Neural progenitor cell (in vitro differentiated cells): ENCODE measurements around the gene UQCC3. TPM values are rescaled to one million over a fixed set of nuclear protein-coding genes. Genes with fewer than 3 reads are reported as not detected.

ENCODE experiments used
- DNase-seq: peaks from one replicate; pipeline ENCODE4 v3.0.0-alpha.2; 2016; ENCODE audit warnings: low spot score
- H2AFZ ChIP-seq: fragments of 200-600 bp; sonication (generic); replicated peaks from 2 replicates; pipeline ENCODE4 v1.6.1; 2016; ENCODE audit warnings: antibody characterized with exemption
- H3F3A ChIP-seq: fragments of 200-600 bp; sonication (generic); 2 replicates; pipeline ENCODE4 v1.6.1; 2016; ENCODE audit warnings: antibody characterized with exemption, low read depth
- H3K27ac ChIP-seq: fragments of 200-600 bp; sonication (generic); 2 replicates; pipeline ENCODE4 v1.5.1; 2016; ENCODE audit warnings: mild to moderate bottlenecking
- H3K27me3 ChIP-seq: fragments of 200-600 bp; sonication (generic); 2 replicates; pipeline ENCODE4 v1.6.1; 2016; ENCODE audit warnings: mild to moderate bottlenecking, moderate library complexity
- H3K36me3 ChIP-seq: fragments of 200-600 bp; sonication (generic); 2 replicates; pipeline ENCODE4 v1.5.1; 2016
- H3K4me1 ChIP-seq: fragments of 200-600 bp; sonication (generic); 2 replicates; pipeline ENCODE4 v1.6.1; 2016; ENCODE audit warnings: mixed run types
- H3K4me2 ChIP-seq: fragments of 200-600 bp; sonication (generic); 2 replicates; pipeline ENCODE4 v1.6.1; 2016
- H3K4me3 ChIP-seq: fragments of 200-600 bp; sonication (generic); 2 replicates; pipeline ENCODE4 v1.5.1; 2016
- H3K79me2 ChIP-seq: fragments of 200-600 bp; sonication (generic); 2 replicates; pipeline ENCODE4 v1.6.1; 2016; ENCODE audit warnings: low read depth
- H3K9ac ChIP-seq: fragments of 200-600 bp; sonication (generic); 2 replicates; pipeline ENCODE4 v1.6.1; 2016
- H3K9me3 ChIP-seq: fragments of 200-600 bp; sonication (generic); 2 replicates; pipeline ENCODE4 v1.5.1; 2016; ENCODE audit warnings: low read depth
- H4K20me1 ChIP-seq: fragments of 200-600 bp; sonication (generic); 2 replicates; pipeline ENCODE4 v1.6.1; 2016; ENCODE audit warnings: low read depth
- H3K27ac Mint-ChIP-seq: 3 replicates; pipeline ENCODE4 v1.8.0; 2021; ENCODE audit warnings: mixed read lengths
- H3K27me3 Mint-ChIP-seq: 2 replicates; pipeline ENCODE4 v1.8.0; 2022; ENCODE audit warnings: low read depth, mild to moderate bottlenecking, inconsistent platforms, moderate library complexity, mixed read lengths; ENCODE audit not compliant: insufficient read depth
- H3K36me3 Mint-ChIP-seq: 3 replicates; pipeline ENCODE4 v1.8.0; 2021; ENCODE audit warnings: mixed read lengths
- H3K4me1 Mint-ChIP-seq: 3 replicates; pipeline ENCODE4 v1.8.0; 2021; ENCODE audit warnings: mixed read lengths
- H3K4me3 Mint-ChIP-seq: 3 replicates; pipeline ENCODE4 v1.8.0; 2021; ENCODE audit warnings: mild to moderate bottlenecking, moderate library complexity, mixed read lengths
- H3K9me3 Mint-ChIP-seq: 3 replicates; pipeline ENCODE4 v1.8.0; 2020; ENCODE audit warnings: mixed read lengths
- EZH2 ChIP-seq: fragments of 200-600 bp; sonication (generic); IDR thresholded peaks from 2 replicates; pipeline ENCODE4 v1.6.1; 2017; ENCODE audit warnings: antibody characterized with exemption, mild to moderate bottlenecking, moderate library complexity
- EZH2phosphoT487 ChIP-seq: fragments of 200-600 bp; sonication (generic); IDR thresholded peaks from 2 replicates; pipeline ENCODE4 v1.6.1; 2017; ENCODE audit warnings: antibody characterized with exemption
- total RNA-seq: library from RNA; depleted of rRNA; stranded (reverse); fragments of >200 nt; gene quantifications from 2 replicates; pipeline ENCODE4 v1.2.3, GENCODE V29; 2015; ENCODE audit warnings: low replicate concordance
- TF ChIP-seq, protein P1 (sequence below): fragments of 200-600 bp; sonication (generic); IDR thresholded peaks from 2 replicates; pipeline ENCODE4 v1.5.1; 2017; ENCODE audit warnings: antibody characterized with exemption, mild to moderate bottlenecking

UQCC3 gene
- total RNA-seq, 1 donor from 2014 or later, result 5.7 TPM

- H3K4me3 Mint-ChIP-seq, result peak within 1 kb of the TSS; percentile 93
- peaks cover 17% of the 10 kb centered on the region for H3K36me3 Mint-ChIP-seq
Observed at GRCh38 chr11:62678770-62679696, 7.6 kb downstream of the UQCC3 start, which contains the start of gene UBXN1. TSS of gene UBXN1 (minus strand) at chr11:62679073. CDS start at chr11:62678923, 150 bp downstream.

DNA sequence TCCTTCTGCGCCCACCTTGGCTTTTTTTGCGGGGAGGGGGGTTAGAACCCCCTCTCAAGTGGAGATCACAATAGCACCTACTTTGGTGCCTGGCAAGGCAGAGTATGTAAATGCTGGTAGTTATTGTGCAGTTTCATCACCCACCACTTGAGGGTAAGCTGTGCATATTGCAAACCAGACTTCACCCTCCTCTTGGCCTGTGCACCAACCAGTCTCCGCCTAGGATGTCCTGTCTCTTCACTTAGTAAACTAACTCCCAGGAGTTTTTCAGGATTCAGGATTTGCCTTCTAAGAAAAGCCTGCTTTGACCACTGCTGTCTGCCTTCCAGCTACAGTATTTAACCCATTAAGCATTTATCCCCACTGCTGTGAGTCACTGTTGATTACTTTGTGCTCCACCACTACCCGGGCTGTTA is 9.4 kb downstream of the UQCC3 start:
- H3F3A ChIP-seq, result peaks cover 34% of the 10 kb centered on the region
- H3K27ac ChIP-seq, result no peak overlapping the region
- peaks cover 7% of the 10 kb centered on the region for H3K4me1 ChIP-seq
- TF ChIP-seq, protein P1, sequence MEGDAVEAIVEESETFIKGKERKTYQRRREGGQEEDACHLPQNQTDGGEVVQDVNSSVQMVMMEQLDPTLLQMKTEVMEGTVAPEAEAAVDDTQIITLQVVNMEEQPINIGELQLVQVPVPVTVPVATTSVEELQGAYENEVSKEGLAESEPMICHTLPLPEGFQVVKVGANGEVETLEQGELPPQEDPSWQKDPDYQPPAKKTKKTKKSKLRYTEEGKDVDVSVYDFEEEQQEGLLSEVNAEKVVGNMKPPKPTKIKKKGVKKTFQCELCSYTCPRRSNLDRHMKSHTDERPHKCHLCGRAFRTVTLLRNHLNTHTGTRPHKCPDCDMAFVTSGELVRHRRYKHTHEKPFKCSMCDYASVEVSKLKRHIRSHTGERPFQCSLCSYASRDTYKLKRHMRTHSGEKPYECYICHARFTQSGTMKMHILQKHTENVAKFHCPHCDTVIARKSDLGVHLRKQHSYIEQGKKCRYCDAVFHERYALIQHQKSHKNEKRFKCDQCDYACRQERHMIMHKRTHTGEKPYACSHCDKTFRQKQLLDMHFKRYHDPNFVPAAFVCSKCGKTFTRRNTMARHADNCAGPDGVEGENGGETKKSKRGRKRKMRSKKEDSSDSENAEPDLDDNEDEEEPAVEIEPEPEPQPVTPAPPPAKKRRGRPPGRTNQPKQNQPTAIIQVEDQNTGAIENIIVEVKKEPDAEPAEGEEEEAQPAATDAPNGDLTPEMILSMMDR, result peak; percentile 44
- no peak for TF ChIP-seq EZH2phosphoT487
- H4K20me1 ChIP-seq, result peaks cover 8% of the 10 kb centered on the region
- no peaks in the 10 kb centered on the region for H3K27me3 ChIP-seq
- H3K9me3 ChIP-seq, result no peaks in the 10 kb centered on the region
- Mint-ChIP-seq H3K9me3 (no peaks in the 10 kb centered on the region), H3K4me1 (peaks cover 27% of the 10 kb centered on the region), H3K27me3 (peaks cover 2% of the 10 kb centered on the region), H3K27ac (peak overlapping the region; percentile 95), H3K36me3 (peaks cover 12% of the 10 kb centered on the region), H3K4me3 (peak overlapping the region; percentile 73)
- no peak overlapping the region for H3K4me2 ChIP-seq
- peak overlapping the region; percentile 45 for H2AFZ ChIP-seq
- peaks cover 20% of the 10 kb centered on the region for H3K79me2 ChIP-seq
- DNase-seq, result peak; percentile 51
- no peak overlapping the region for H3K4me3 ChIP-seq
- no peak overlapping the region for H3K9ac ChIP-seq
- no peaks in the 10 kb centered on the region for H3K36me3 ChIP-seq

More at GRCh38 chr11:62678770-62679696, 7.6 kb downstream of the UQCC3 start, which contains the start of gene UBXN1:
- TF ChIP-seq EZH2phosphoT487, result no peak
- TF ChIP-seq, protein P1, result no peak
- TF ChIP-seq EZH2, result no peak
- DNase-seq, result peak; percentile 85
- H3K27ac Mint-ChIP-seq, result peak within 1 kb of the TSS; percentile 99
- H3K79me2 ChIP-seq, result peaks cover 20% of the 10 kb centered on the region
- peaks cover 2% of the 10 kb centered on the region for H3K27me3 Mint-ChIP-seq
- H3K4me2 ChIP-seq, result peak within 1 kb of the TSS; percentile 96
- H3K9me3 Mint-ChIP-seq, result no peaks in the 10 kb centered on the region
- H3K27me3 ChIP-seq, result no peaks in the 10 kb centered on the region
- peaks cover 8% of the 10 kb centered on the region for H4K20me1 ChIP-seq
- H3K4me1 ChIP-seq, result peaks cover 7% of the 10 kb centered on the region
- H3K36me3 ChIP-seq, result no peaks in the 10 kb centered on the region
- H3K4me3 ChIP-seq, result peak within 1 kb of the TSS; percentile 85
- H2AFZ ChIP-seq, result peak within 1 kb of the TSS; percentile 77
- no peaks in the 10 kb centered on the region for H3K9me3 ChIP-seq
- H3K9ac ChIP-seq, result peak within 1 kb of the TSS; percentile 88
- H3K4me1 Mint-ChIP-seq, result peaks cover 27% of the 10 kb centered on the region
- H3K27ac ChIP-seq, result no peak within 1 kb of the TSS
- peaks cover 44% of the 10 kb centered on the region for H3F3A ChIP-seq

DNA sequence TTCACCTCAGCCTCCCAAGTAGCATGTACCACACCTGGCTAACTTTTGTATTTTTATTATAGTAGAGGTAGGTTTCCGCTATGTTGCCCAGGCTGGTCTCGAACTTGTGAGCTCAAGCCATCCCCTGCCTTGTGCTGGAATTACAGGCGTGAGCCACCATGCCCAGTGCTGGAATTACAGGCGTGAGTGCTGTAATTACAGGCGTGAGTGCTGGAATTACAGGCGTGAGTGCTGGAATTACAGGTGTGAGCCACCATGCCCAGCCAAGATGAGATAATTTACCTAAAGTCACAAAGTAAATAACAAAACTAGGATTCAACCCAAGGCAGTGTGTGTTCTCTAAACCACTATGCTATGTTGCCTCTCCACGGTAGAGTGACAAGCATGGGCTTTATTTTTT is 11.0 kb downstream of the UQCC3 start:
- Histone ChIP-seq H3F3A (peaks cover 25% of the 10 kb centered on the region), H3K27me3 (no peaks in the 10 kb centered on the region), H3K9ac (no peak overlapping the region), H3K9me3 (no peaks in the 10 kb centered on the region), H3K79me2 (peaks cover 17% of the 10 kb centered on the region), H3K27ac (no peak overlapping the region), H4K20me1 (peaks cover 8% of the 10 kb centered on the region), H3K36me3 (no peaks in the 10 kb centered on the region), H3K4me1 (peaks cover 7% of the 10 kb centered on the region), H3K4me2 (no peak overlapping the region), H3K4me3 (no peak overlapping the region), H2AFZ (no peak overlapping the region)
- peaks cover 2% of the 10 kb centered on the region for H3K27me3 Mint-ChIP-seq
- H3K9me3 Mint-ChIP-seq, result no peaks in the 10 kb centered on the region
- no peak overlapping the region for H3K27ac Mint-ChIP-seq
- TF ChIP-seq EZH2phosphoT487 (no peak), EZH2 (no peak)
- TF ChIP-seq, protein P1, result no peak
- H3K4me3 Mint-ChIP-seq, result no peak overlapping the region
- H3K4me1 Mint-ChIP-seq, result peaks cover 20% of the 10 kb centered on the region
- DNase-seq, result no peak
- H3K36me3 Mint-ChIP-seq, result peaks cover 6% of the 10 kb centered on the region
